Panc1 (cell line): Measurements from ENCODE around the gene THSD8. TPM values are rescaled to one million over a fixed set of nuclear protein-coding genes. Genes with fewer than 3 reads are reported as not detected.

Source experiments
- ATAC-seq: fragments of 200-7000 bp; cut with Tn5 transposase; 2 replicates; pipeline ENCODE4 v1.9.1; 2020; ENCODE audit warnings: mild to moderate bottlenecking, moderate library complexity
- BruUV-seq: library from RNA; stranded (reverse); fragments of 400-500 nt; replicated peaks from 2 replicates; lab custom pipeline; 2021; lab: Mats Ljungman, UMichigan
- CTCF ChIA-PET: fragments of 300-600 bp; sonication (Branson Sonifier 250); formaldehyde crosslinking; loops from one replicate; lab custom pipeline; 2022; ENCODE audit warnings: antibody characterized with exemption; lab: Charles Lee
- POLR2A ChIA-PET: fragments of 300-600 bp; sonication (Branson Sonifier 250); formaldehyde crosslinking; loops from one replicate; lab custom pipeline; 2022; ENCODE audit warnings: antibody characterized with exemption; lab: Charles Lee
- DNase-seq: peaks from one replicate; pipeline ENCODE4 v3.0.0-alpha.2; 2010; ENCODE audit warnings: low read depth, low spot score
- H3K27ac ChIP-seq: 2 replicates; pipeline ENCODE4 v1.5.1; 2011; ENCODE audit warnings: mild to moderate bottlenecking, low read length, inconsistent platforms
- H3K27me3 ChIP-seq: fragments of 200-500 bp; sonication (Bioruptor generic); 2 replicates; pipeline ENCODE4 v1.6.0; 2014; ENCODE audit warnings: low read length, inconsistent platforms; ENCODE audit not compliant: control insufficient read depth, insufficient read depth
- H3K36me3 ChIP-seq: fragments of 200-500 bp; sonication (Bioruptor generic); 2 replicates; pipeline ENCODE4 v1.5.1; 2014; ENCODE audit warnings: inconsistent platforms, mild to moderate bottlenecking, low read length, moderate library complexity; ENCODE audit not compliant: control insufficient read depth, insufficient read depth
- H3K4me1 ChIP-seq: 2 replicates; pipeline ENCODE4 v1.5.1; 2011; ENCODE audit warnings: inconsistent platforms, mild to moderate bottlenecking, low read length, moderate library complexity; ENCODE audit not compliant: control insufficient read depth, insufficient read depth
- H3K4me3 ChIP-seq, 2 experiments: 2 replicates each; pipeline ENCODE4 v1.5.1; 2011 to 2012; ENCODE audit warnings: low read depth in 2 of 2, low read length in 2 of 2, mild to moderate bottlenecking in 2 of 2, inconsistent platforms in 1 of 2, moderate library complexity in 1 of 2
- H3K9me3 ChIP-seq: fragments of 200-500 bp; sonication (Bioruptor generic); 2 replicates; pipeline ENCODE4 v1.5.1; 2014; ENCODE audit warnings: low read depth, mild to moderate bottlenecking, inconsistent platforms, low read length, moderate library complexity; ENCODE audit not compliant: control insufficient read depth, insufficient read depth
- POLR2AphosphoS5 ChIP-seq: IDR thresholded peaks from 2 replicates; pipeline ENCODE4 v1.6.1; 2012; ENCODE audit warnings: mild to moderate bottlenecking, low read depth, low read length, moderate library complexity
- SIN3A ChIP-seq: IDR thresholded peaks from 2 replicates; pipeline ENCODE4 v1.6.1; 2012; ENCODE audit warnings: low read depth, mild to moderate bottlenecking, low read length, moderate library complexity, borderline replicate concordance; ENCODE audit not compliant: insufficient read depth
- TCF7L2 ChIP-seq: IDR thresholded peaks from 2 replicates; pipeline ENCODE4 v1.6.1; 2011; ENCODE audit warnings: mild to moderate bottlenecking, low read depth, low read length, inconsistent platforms
- in situ Hi-C: cut with HindIII; loops from 2 replicates; pipeline ENCODE4 v1.10.0; 2016; ENCODE audit warnings: low sequenced_read_pairs, low pct_unique_long_range_greater_than_20kb
- intact Hi-C: fragments of 100-400 bp; cut with micrococcal nuclease; formaldehyde crosslinking; loops from one replicate; pipeline ENCODE4 v1.10.0; 2022; ENCODE audit not compliant: unreplicated experiment
- total RNA-seq: library from RNA; stranded (reverse); gene quantifications from one replicate; pipeline ENCODE4 v1.2.1, GENCODE V29; 2021; ENCODE audit not compliant: unreplicated experiment
- TF ChIP-seq, protein P1 (sequence below): fragments of 450-650 bp; IDR thresholded peaks from 2 replicates; pipeline ENCODE4 v1.5.1; 2017; ENCODE audit warnings: mild to moderate bottlenecking
- TF ChIP-seq, protein P2 (sequence below), 2 experiments: IDR thresholded peaks; 2 replicates each; pipeline ENCODE4 v1.6.1; 2011 to 2012; ENCODE audit warnings: low read depth in 2 of 2, control low read depth in 1 of 2, low read length in 1 of 2, mild to moderate bottlenecking in 1 of 2, moderate library complexity in 1 of 2; ENCODE audit not compliant: insufficient read depth in 1 of 2

Gene THSD8
- total RNA-seq, 1 experiment from 2014 or later: 24.8 TPM

DNA sequence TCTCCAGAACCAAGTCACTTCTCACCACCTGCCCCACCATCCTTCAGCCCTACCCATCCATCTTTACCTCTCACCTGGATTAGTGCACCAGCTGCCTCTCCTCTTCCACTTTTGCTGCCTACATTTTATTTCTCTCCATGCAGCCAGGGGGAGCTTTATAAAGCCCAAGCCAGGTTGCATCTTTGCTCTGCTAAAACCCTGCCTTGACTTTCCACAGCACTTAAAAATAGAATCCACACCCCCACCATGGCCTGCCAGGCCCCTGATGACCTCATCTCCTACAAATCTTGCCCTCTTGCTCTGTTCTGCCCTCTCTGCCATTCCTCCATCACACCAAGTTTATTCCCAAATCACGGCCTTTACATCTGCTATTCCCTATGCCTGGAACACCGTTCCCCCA lies 28.3 kb upstream of the THSD8 start:
- DNase-seq (no peak), ATAC-seq (no peak)
- POLR2A ChIA-PET: interaction anchor here (0.6 kb wide), 1 partner anchor 787 kb away, joined by 3 read pairs; no protein-coding TSS in a partner anchor
- H3K4me3 ChIP-seq: no peak overlapping the region
- in situ Hi-C loops: no loop called here
- H3K4me1 ChIP-seq: peaks cover 2% of the 10 kb centered on the region
- BruUV-seq: TSS peak; percentile 89
- CTCF ChIA-PET: interaction anchor here (0.7 to 1.4 kb wide), 4 partner anchors 14 to 22 kb away, joined by 3 to 4 read pairs (median 3); no protein-coding TSS in a partner anchor
- no peaks in the 10 kb centered on the region for H3K9me3 ChIP-seq
- H3K27ac ChIP-seq: no peak overlapping the region
- no peaks in the 10 kb centered on the region for H3K36me3 ChIP-seq
- no peaks in the 10 kb centered on the region for H3K27me3 ChIP-seq
- intact Hi-C loops: no loop called here
- no peak for TF ChIP-seq POLR2AphosphoS5
- TF ChIP-seq, protein P1, sequence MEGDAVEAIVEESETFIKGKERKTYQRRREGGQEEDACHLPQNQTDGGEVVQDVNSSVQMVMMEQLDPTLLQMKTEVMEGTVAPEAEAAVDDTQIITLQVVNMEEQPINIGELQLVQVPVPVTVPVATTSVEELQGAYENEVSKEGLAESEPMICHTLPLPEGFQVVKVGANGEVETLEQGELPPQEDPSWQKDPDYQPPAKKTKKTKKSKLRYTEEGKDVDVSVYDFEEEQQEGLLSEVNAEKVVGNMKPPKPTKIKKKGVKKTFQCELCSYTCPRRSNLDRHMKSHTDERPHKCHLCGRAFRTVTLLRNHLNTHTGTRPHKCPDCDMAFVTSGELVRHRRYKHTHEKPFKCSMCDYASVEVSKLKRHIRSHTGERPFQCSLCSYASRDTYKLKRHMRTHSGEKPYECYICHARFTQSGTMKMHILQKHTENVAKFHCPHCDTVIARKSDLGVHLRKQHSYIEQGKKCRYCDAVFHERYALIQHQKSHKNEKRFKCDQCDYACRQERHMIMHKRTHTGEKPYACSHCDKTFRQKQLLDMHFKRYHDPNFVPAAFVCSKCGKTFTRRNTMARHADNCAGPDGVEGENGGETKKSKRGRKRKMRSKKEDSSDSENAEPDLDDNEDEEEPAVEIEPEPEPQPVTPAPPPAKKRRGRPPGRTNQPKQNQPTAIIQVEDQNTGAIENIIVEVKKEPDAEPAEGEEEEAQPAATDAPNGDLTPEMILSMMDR: peak; percentile 57

DNA sequence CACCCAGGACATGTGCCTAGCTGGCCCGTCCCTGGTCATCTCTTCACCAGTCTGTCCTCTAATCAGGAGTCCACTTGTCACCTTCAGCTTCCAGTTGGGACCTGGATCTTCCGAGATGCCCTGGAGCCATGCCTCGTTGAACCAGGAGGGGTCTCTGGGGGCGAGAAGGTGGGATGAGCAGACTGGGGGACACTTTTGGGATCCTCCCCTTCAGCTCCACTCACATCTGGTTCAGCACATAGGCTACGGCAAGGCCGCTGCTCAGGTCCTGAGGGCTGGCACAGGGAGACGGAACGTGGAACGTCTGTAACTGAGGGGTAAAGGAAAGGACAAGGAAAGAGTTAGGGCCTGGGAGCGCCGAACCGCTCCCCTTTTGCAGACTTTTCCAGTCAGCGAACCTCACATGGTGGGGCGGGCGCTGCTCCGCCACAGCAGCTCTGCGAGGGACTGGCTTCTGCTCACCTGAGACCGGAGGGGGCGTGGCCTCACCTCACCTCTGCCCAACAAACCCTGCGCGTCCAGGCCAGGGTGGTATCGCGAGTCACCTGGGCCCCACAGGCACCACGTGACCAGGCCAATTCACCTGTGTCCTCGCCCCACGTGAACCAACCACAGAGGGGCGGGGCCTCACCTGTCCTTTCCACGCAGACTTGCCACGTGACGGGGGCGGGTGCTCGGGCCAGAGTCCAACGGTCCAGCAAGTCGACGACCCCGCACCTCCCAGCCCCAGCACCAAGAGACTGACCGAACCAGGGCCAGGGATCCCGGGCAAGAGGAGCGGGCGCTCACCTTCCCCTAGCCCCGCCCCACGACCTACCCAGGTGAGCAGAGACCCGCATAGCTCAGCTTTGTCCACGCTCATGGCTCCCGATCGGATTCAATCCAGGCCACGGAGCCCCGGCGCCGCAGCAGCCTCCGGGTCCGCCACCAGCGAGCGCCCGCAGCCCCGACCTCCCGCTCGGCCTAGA lies 27.0 kb upstream of the THSD8 start, which contains the start of gene HOOK2:
Gene HOOK2 (minus strand): TSS at position 965 of the 968 bp plus-strand sequence. CDS start 103 bp downstream, at position 862.
- DNase-seq (no peak), ATAC-seq (peak; percentile 4)
- BruUV-seq: no TSS peak
- intact Hi-C loops: no loop called here
- TF ChIP-seq, protein P2, sequence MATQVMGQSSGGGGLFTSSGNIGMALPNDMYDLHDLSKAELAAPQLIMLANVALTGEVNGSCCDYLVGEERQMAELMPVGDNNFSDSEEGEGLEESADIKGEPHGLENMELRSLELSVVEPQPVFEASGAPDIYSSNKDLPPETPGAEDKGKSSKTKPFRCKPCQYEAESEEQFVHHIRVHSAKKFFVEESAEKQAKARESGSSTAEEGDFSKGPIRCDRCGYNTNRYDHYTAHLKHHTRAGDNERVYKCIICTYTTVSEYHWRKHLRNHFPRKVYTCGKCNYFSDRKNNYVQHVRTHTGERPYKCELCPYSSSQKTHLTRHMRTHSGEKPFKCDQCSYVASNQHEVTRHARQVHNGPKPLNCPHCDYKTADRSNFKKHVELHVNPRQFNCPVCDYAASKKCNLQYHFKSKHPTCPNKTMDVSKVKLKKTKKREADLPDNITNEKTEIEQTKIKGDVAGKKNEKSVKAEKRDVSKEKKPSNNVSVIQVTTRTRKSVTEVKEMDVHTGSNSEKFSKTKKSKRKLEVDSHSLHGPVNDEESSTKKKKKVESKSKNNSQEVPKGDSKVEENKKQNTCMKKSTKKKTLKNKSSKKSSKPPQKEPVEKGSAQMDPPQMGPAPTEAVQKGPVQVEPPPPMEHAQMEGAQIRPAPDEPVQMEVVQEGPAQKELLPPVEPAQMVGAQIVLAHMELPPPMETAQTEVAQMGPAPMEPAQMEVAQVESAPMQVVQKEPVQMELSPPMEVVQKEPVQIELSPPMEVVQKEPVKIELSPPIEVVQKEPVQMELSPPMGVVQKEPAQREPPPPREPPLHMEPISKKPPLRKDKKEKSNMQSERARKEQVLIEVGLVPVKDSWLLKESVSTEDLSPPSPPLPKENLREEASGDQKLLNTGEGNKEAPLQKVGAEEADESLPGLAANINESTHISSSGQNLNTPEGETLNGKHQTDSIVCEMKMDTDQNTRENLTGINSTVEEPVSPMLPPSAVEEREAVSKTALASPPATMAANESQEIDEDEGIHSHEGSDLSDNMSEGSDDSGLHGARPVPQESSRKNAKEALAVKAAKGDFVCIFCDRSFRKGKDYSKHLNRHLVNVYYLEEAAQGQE (IDR thresholded peaks at IDR 0.05; ENCODE audit: insufficient read depth in 1 of 2, low read depth in 2 of 2, low read length in 1 of 2): no peak
- TF ChIP-seq SIN3A (no peak), TCF7L2 (no peak), POLR2AphosphoS5 (no peak)
- TF ChIP-seq, protein P1: no peak
- H3K9me3 ChIP-seq: no peaks in the 10 kb centered on the region
- no peaks in the 10 kb centered on the region for H3K27me3 ChIP-seq
- peak within 1 kb of the TSS; percentile 58 to 65 for H3K4me3 ChIP-seq
- ChIA-PET CTCF (interaction anchor here (1.0 to 1.4 kb wide), 2 partner anchors 8 to 13 kb away, joined by 3 read pairs; no protein-coding TSS in a partner anchor), POLR2A (interaction anchor here (0.6 kb wide), 1 partner anchor 19 kb away, joined by 4 read pairs; no protein-coding TSS in a partner anchor)
- no peaks in the 10 kb centered on the region for H3K36me3 ChIP-seq
- peaks cover 12% of the 10 kb centered on the region for H3K4me1 ChIP-seq
- no peak within 1 kb of the TSS for H3K27ac ChIP-seq
- in situ Hi-C loops: no loop called here
